ENCODE measurements around the gene SYNJ1.

DNA sequence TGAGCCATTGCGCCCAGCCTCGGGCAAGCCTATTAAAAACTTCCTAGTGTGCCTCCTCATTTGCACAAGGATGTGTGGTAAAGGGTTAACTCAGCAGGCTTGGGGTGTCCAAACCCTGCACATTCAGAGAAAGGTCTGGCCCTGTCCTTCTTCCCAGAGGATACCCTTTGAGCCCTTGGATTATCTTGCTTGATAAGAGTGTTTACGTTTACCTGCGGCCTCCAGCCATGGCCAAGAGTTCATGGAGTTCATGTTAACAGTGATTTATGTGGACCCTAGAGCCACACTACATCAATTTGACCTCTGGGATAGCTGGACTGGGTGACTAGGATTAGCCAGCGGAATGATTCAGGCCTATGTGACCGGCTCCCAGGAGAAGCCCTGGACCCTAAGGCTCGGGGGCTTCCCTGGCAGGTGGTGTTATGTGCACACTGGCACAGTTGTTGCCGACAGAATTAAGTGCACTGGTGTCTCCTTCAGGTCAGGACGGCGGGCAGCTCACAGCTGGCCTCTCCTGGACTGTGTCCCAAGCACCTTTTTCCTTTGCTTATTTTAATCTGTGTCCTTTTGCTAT lies 134.8 kb downstream of the SYNJ1 start:
- TF ChIP-seq GTF2I (CRISPR knock-in tag; conservative IDR thresholded peaks at IDR 0.05), result no peak
- no peak for TF ChIP-seq NFYB (CRISPR knock-in tag; conservative IDR thresholded peaks at IDR 0.05; ENCODE audit: low read depth)
- TF ChIP-seq JAZF1 (CRISPR knock-in tag; IDR thresholded peaks at IDR 0.05), result no peak
- TF ChIP-seq, protein P1, sequence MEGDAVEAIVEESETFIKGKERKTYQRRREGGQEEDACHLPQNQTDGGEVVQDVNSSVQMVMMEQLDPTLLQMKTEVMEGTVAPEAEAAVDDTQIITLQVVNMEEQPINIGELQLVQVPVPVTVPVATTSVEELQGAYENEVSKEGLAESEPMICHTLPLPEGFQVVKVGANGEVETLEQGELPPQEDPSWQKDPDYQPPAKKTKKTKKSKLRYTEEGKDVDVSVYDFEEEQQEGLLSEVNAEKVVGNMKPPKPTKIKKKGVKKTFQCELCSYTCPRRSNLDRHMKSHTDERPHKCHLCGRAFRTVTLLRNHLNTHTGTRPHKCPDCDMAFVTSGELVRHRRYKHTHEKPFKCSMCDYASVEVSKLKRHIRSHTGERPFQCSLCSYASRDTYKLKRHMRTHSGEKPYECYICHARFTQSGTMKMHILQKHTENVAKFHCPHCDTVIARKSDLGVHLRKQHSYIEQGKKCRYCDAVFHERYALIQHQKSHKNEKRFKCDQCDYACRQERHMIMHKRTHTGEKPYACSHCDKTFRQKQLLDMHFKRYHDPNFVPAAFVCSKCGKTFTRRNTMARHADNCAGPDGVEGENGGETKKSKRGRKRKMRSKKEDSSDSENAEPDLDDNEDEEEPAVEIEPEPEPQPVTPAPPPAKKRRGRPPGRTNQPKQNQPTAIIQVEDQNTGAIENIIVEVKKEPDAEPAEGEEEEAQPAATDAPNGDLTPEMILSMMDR (IDR thresholded peaks at IDR 0.05), result no peak
- TF ChIP-seq, protein P2, sequence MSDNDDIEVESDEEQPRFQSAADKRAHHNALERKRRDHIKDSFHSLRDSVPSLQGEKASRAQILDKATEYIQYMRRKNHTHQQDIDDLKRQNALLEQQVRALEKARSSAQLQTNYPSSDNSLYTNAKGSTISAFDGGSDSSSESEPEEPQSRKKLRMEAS (CRISPR knock-in tag; IDR thresholded peaks at IDR 0.05), result no peak
- TF ChIP-seq JUN (CRISPR knock-in tag; IDR thresholded peaks at IDR 0.05), result no peak
- no peak for TF ChIP-seq CREB1 (CRISPR knock-in tag; IDR thresholded peaks at IDR 0.05)
